ENCODE data around the gene GADD45GIP1.
"Not testable (repeated sequence)": the region's sequence is repeated elsewhere in the genome, so short reads cannot be mapped to it uniquely, and the experiment has no call there.

The GADD45GIP1 gene

GRCh38 chr19:12990853-12991252 lies 33.8 kb upstream of the GADD45GIP1 start:
- no peak for DNase-seq (ENCODE audit: low read depth)
- no peak overlapping the region for H3K4me3 ChIP-seq (ENCODE audit: low read depth, low read length)

GRCh38 chr19:12990431-12990830 lies 33.4 kb upstream of the GADD45GIP1 start:
- no peak overlapping the region for H3K4me3 ChIP-seq (ENCODE audit: low read depth, low read length)

GRCh38 chr19:12987781-12988180 lies 30.8 kb upstream of the GADD45GIP1 start:
- DNase-seq (ENCODE audit: low read depth), result no peak
- H3K4me3 ChIP-seq (ENCODE audit: low read depth, low read length), result no peak overlapping the region

More at GRCh38 chr19:12990431-12990830, 33.4 kb upstream of the GADD45GIP1 start:
- DNase-seq (ENCODE audit: low read depth), result no peak

GRCh38 chr19:12987190-12987589 lies 30.2 kb upstream of the GADD45GIP1 start:
- DNase-seq (ENCODE audit: low read depth), result no peak
- no peak overlapping the region for H3K4me3 ChIP-seq (ENCODE audit: low read depth, low read length)

- no peak for DNase-seq (ENCODE audit: low read depth)
Observed at GRCh38 chr19:12986726-12987125, 29.7 kb upstream of the GADD45GIP1 start.

GRCh38 chr19:12985049-12985776 lies 28.2 kb upstream of the GADD45GIP1 start:
- peak; percentile 44 for DNase-seq (ENCODE audit: low read depth)
- H3K4me3 ChIP-seq (ENCODE audit: low read depth, low read length), result no peak overlapping the region

More at GRCh38 chr19:12986726-12987125, 29.7 kb upstream of the GADD45GIP1 start:
- no peak overlapping the region for H3K4me3 ChIP-seq (ENCODE audit: low read depth, low read length)

GRCh38 chr19:12984683-12985048 lies 27.6 kb upstream of the GADD45GIP1 start:
- DNase-seq (ENCODE audit: low read depth), result no peak
- H3K4me3 ChIP-seq (ENCODE audit: low read depth, low read length), result no peak overlapping the region

GRCh38 chr19:12984143-12984627 lies 27.2 kb upstream of the GADD45GIP1 start:
- no peak overlapping the region for H3K4me3 ChIP-seq (ENCODE audit: low read depth, low read length)

GRCh38 chr19:12983542-12984142 lies 26.6 kb upstream of the GADD45GIP1 start:
- DNase-seq (ENCODE audit: low read depth), result no peak
- peak overlapping the region; percentile 43 for H3K4me3 ChIP-seq (ENCODE audit: low read depth, low read length)

More at GRCh38 chr19:12984143-12984627, 27.2 kb upstream of the GADD45GIP1 start:
- DNase-seq (ENCODE audit: low read depth), result no peak

GRCh38 chr19:12983091-12983490 lies 26.1 kb upstream of the GADD45GIP1 start:
- DNase-seq (ENCODE audit: low read depth), result no peak
- H3K4me3 ChIP-seq (ENCODE audit: low read depth, low read length), result peak overlapping the region; percentile 43

- DNase-seq (ENCODE audit: low read depth), result no peak
- H3K4me3 ChIP-seq (ENCODE audit: low read depth, low read length), result no peak overlapping the region
Observed at GRCh38 chr19:12982648-12983047, 25.6 kb upstream of the GADD45GIP1 start.

GRCh38 chr19:12979974-12980373 lies 23.0 kb upstream of the GADD45GIP1 start:
- DNase-seq (ENCODE audit: low read depth), result no peak
- H3K4me3 ChIP-seq (ENCODE audit: low read depth, low read length), result no peak overlapping the region

- DNase-seq (ENCODE audit: low read depth); H3K4me3 ChIP-seq (ENCODE audit: low read depth, low read length): not testable (repeated sequence)
Observed at GRCh38 chr19:12976109-12976508, 19.1 kb upstream of the GADD45GIP1 start.

GRCh38 chr19:12975221-12975741 lies 18.3 kb upstream of the GADD45GIP1 start:
- DNase-seq (ENCODE audit: low read depth), result no peak

GRCh38 chr19:12974301-12975220 lies 17.5 kb upstream of the GADD45GIP1 start:
- DNase-seq (ENCODE audit: low read depth), result no peak
- no peak overlapping the region for H3K4me3 ChIP-seq (ENCODE audit: low read depth, low read length)

More at GRCh38 chr19:12975221-12975741, 18.3 kb upstream of the GADD45GIP1 start:
- H3K4me3 ChIP-seq (ENCODE audit: low read depth, low read length), result no peak overlapping the region

- DNase-seq (ENCODE audit: low read depth), result no peak
- no peak overlapping the region for H3K4me3 ChIP-seq (ENCODE audit: low read depth, low read length)
Observed at GRCh38 chr19:12973236-12973635, 16.2 kb upstream of the GADD45GIP1 start.

- no peak for DNase-seq (ENCODE audit: low read depth)
- no peak overlapping the region for H3K4me3 ChIP-seq (ENCODE audit: low read depth, low read length)
Observed at GRCh38 chr19:12970070-12970820, 13.2 kb upstream of the GADD45GIP1 start.

GRCh38 chr19:12969292-12969988 lies 12.4 kb upstream of the GADD45GIP1 start, which contains the start of gene DAND5:
DAND5 (plus strand) TSS chr19:12969576; CDS start chr19:12969661, 85 bp downstream.
- no peak within 1 kb of the TSS for H3K4me3 ChIP-seq (ENCODE audit: low read depth, low read length)

More at GRCh38 chr19:12969292-12969988, 12.4 kb upstream of the GADD45GIP1 start, which contains the start of gene DAND5:
- no peak for DNase-seq (ENCODE audit: low read depth)
